Caco-2 (cell line): Measurements from ENCODE around the gene SCAND1. TPM values are rescaled to one million over a fixed set of nuclear protein-coding genes. Genes with fewer than 3 reads are reported as not detected.

ENCODE experiments used
- BruUV-seq: library from RNA; stranded (reverse); fragments of 400-500 nt; replicated peaks from 2 replicates; lab custom pipeline; 2021; lab: Mats Ljungman, UMichigan
- CTCF ChIA-PET: fragments of 300-600 bp; sonication (Branson Sonifier 250); formaldehyde crosslinking; loops from one replicate; lab custom pipeline; 2022; ENCODE audit warnings: antibody characterized with exemption; lab: Charles Lee
- POLR2A ChIA-PET: fragments of 300-600 bp; sonication (Branson Sonifier 250); formaldehyde crosslinking; loops from one replicate; lab custom pipeline; 2022; ENCODE audit warnings: antibody characterized with exemption; lab: Charles Lee
- DNase-seq, 2 experiments: peaks; one replicate each; pipeline versions ENCODE4 v3.0.0 to v3.0.0-alpha.2; 2020 to 2022
- H3K27me3 ChIP-seq: replicated peaks from 2 replicates; pipeline ENCODE4 v1.6.0; 2011; ENCODE audit warnings: low read length; ENCODE audit not compliant: control insufficient read depth, insufficient read depth
- H3K36me3 ChIP-seq: 2 replicates; pipeline ENCODE4 v1.5.1; 2011; ENCODE audit warnings: low read length; ENCODE audit not compliant: control insufficient read depth, insufficient read depth
- H3K4me1 ChIP-seq: fragments of 250-450 bp; sonication (Bioruptor Pico); 2 replicates; pipeline ENCODE4 v1.5.1; 2020; ENCODE audit warnings: mild to moderate bottlenecking
- H3K4me3 ChIP-seq: 2 replicates; pipeline ENCODE4 v1.5.1; 2011; ENCODE audit warnings: low read depth, mild to moderate bottlenecking, control low read depth, low read length
- H3K9me3 ChIP-seq: fragments of 250-450 bp; sonication (Bioruptor Pico); 2 replicates; pipeline ENCODE4 v1.5.1; 2020; ENCODE audit warnings: mild to moderate bottlenecking, moderate library complexity
- H3K27ac Mint-ChIP-seq: one replicate; pipeline ENCODE4 v1.8.0; 2022; ENCODE audit warnings: mixed read lengths; ENCODE audit not compliant: unreplicated experiment
- H3K27me3 Mint-ChIP-seq: one replicate; pipeline ENCODE4 v1.8.0; 2022; ENCODE audit warnings: mixed read lengths; ENCODE audit not compliant: insufficient read depth, unreplicated experiment
- H3K36me3 Mint-ChIP-seq: one replicate; pipeline ENCODE4 v1.8.0; 2022; ENCODE audit warnings: mild to moderate bottlenecking, mixed read lengths; ENCODE audit not compliant: insufficient read depth, unreplicated experiment
- H3K4me1 Mint-ChIP-seq: one replicate; pipeline ENCODE4 v1.8.0; 2022; ENCODE audit warnings: low read depth, mixed read lengths; ENCODE audit not compliant: unreplicated experiment
- H3K4me3 Mint-ChIP-seq: one replicate; pipeline ENCODE4 v1.8.0; 2022; ENCODE audit warnings: mild to moderate bottlenecking, moderate library complexity, mixed read lengths; ENCODE audit not compliant: unreplicated experiment
- H3K9me3 Mint-ChIP-seq: one replicate; pipeline ENCODE4 v1.8.0; 2022; ENCODE audit warnings: mixed read lengths; ENCODE audit not compliant: unreplicated experiment
- intact Hi-C: fragments of 100-400 bp; cut with micrococcal nuclease; formaldehyde crosslinking; loops from one replicate; pipeline ENCODE4 v1.10.0; 2022; ENCODE audit not compliant: unreplicated experiment
- total RNA-seq: library from RNA; stranded (reverse); gene quantifications from 2 replicates; pipeline ENCODE4 v1.2.3, GENCODE V29; 2022
- TF ChIP-seq, protein P1 (sequence below), 2 experiments: fragments of 200-600 bp in 1 of 2; IDR thresholded peaks; 1 replicate in 1 of 2; 2 replicates in 1 of 2; pipeline versions ENCODE4 v1.5.1 to v1.8.0; 2011 to 2022; ENCODE audit warnings: antibody characterized with exemption in 1 of 2, control low read depth in 1 of 2, inconsistent platforms in 1 of 2, low read depth in 1 of 2, low read length in 1 of 2, mild to moderate bottlenecking in 1 of 2, moderate library complexity in 1 of 2; ENCODE audit not compliant: insufficient read depth in 1 of 2, severe bottlenecking in 1 of 2, unreplicated experiment in 1 of 2

The SCAND1 gene
- total RNA-seq, 1 experiment from 2014 or later = 129 TPM

DNA sequence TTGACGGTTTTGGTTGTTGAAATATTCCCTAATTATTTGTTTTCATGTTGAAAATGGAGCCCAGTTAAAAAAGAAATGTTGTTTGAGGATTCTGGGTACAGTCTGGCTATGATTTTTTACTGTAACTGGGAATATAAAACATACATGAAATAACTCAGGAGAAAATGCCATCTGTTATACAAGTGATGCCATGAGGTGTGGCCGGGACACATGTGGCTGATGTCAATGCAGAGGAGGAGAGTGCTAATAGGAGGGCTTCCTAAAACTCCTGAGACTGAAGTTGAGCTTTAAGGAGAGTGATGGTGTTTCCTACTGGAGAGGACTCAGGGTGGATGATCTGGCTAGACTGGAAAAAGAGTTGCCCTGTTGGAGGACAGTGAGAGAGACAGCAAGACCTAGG is 12.7 kb downstream of the SCAND1 start:
- Mint-ChIP-seq H3K36me3 (peaks cover 45% of the 10 kb centered on the region), H3K27me3 (no peaks in the 10 kb centered on the region), H3K4me1 (no peaks in the 10 kb centered on the region), H3K9me3 (no peaks in the 10 kb centered on the region), H3K4me3 (no peak overlapping the region), H3K27ac (no peak overlapping the region)
- H3K9me3 ChIP-seq = no peaks in the 10 kb centered on the region
- no peak overlapping the region for H3K4me3 ChIP-seq
- no peak for DNase-seq
- TF ChIP-seq, protein P1, sequence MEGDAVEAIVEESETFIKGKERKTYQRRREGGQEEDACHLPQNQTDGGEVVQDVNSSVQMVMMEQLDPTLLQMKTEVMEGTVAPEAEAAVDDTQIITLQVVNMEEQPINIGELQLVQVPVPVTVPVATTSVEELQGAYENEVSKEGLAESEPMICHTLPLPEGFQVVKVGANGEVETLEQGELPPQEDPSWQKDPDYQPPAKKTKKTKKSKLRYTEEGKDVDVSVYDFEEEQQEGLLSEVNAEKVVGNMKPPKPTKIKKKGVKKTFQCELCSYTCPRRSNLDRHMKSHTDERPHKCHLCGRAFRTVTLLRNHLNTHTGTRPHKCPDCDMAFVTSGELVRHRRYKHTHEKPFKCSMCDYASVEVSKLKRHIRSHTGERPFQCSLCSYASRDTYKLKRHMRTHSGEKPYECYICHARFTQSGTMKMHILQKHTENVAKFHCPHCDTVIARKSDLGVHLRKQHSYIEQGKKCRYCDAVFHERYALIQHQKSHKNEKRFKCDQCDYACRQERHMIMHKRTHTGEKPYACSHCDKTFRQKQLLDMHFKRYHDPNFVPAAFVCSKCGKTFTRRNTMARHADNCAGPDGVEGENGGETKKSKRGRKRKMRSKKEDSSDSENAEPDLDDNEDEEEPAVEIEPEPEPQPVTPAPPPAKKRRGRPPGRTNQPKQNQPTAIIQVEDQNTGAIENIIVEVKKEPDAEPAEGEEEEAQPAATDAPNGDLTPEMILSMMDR (IDR thresholded peaks at IDR 0.05; ENCODE audit: insufficient read depth in 1 of 2, low read depth in 1 of 2, low read length in 1 of 2, severe bottlenecking in 1 of 2, unreplicated experiment in 1 of 2) = no peak
- CTCF ChIA-PET = interaction anchor here (2.6 kb wide), 1 partner anchor 12 kb away, joined by 7 read pairs; the partner anchor contains the start of gene SCAND1
- peaks cover 10% of the 10 kb centered on the region for H3K36me3 ChIP-seq
- no peaks in the 10 kb centered on the region for H3K27me3 ChIP-seq
- POLR2A ChIA-PET = no interaction called here
- intact Hi-C loops = no loop called here
- BruUV-seq = no TSS peak
- H3K4me1 ChIP-seq = no peaks in the 10 kb centered on the region

DNA sequence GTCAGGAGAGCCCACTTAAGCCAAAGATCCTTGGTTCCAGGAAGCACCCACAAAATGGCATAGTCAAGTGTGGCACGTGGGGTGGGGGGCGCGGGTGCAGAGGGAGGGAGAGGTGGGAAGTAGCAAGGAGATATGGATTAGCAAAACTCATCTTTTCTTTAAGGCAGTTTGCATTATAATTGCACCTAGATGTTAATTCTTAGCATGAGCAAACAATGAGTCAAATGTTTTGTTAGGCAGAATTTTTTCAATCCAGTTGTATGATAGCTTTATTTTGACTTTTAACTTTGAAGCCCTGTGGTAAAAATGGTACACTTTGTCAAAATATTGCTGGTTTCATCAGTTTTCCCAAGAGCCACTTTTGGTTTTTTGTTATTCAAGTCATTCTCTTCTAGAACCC is 15.0 kb downstream of the SCAND1 start:
- H3K9me3 Mint-ChIP-seq = no peaks in the 10 kb centered on the region
- peak in 1 of 2 experiments; percentile 17 for DNase-seq
- peaks cover 42% of the 10 kb centered on the region for H3K36me3 Mint-ChIP-seq
- BruUV-seq = no TSS peak
- Histone ChIP-seq H3K27me3 (no peaks in the 10 kb centered on the region), H3K36me3 (peaks cover 8% of the 10 kb centered on the region), H3K9me3 (no peaks in the 10 kb centered on the region), H3K4me1 (no peaks in the 10 kb centered on the region), H3K4me3 (no peak overlapping the region)
- TF ChIP-seq, protein P1 (IDR thresholded peaks at IDR 0.05; ENCODE audit: insufficient read depth in 1 of 2, low read depth in 1 of 2, low read length in 1 of 2, severe bottlenecking in 1 of 2, unreplicated experiment in 1 of 2) = no peak
- H3K27me3 Mint-ChIP-seq = no peaks in the 10 kb centered on the region
- intact Hi-C loops = no loop called here
- no peaks in the 10 kb centered on the region for H3K4me1 Mint-ChIP-seq
- ChIA-PET CTCF (interaction anchor here (0.5 to 2.6 kb wide), 3 partner anchors 8 to 504 kb away, joined by 3 to 7 read pairs (median 3); partner anchors contain the start of gene SCAND1), POLR2A (no interaction called here)
- no peak overlapping the region for H3K27ac Mint-ChIP-seq
- H3K4me3 Mint-ChIP-seq = no peak overlapping the region

DNA sequence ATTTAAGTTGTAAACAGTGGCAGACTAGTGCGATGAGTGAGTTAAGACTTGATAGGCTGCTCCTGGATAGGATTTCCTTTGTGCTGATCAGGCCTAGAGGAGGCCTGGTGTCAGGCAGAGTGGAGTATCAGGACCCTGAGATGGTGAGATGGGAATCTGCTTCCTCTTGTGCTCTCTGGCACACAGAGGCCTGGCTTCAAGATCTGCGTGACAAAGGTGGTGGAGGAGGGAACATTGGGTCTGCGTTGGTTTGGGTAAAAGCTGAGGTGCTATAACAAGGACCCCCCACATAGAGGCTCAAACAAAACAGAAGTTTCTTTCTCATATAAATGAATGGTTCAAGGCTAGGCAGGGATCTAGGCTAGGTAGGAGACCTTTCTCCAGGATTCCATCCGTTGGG is 20.3 kb downstream of the SCAND1 start:
- H3K4me1 Mint-ChIP-seq = no peaks in the 10 kb centered on the region
- ChIA-PET POLR2A (no interaction called here), CTCF (no interaction called here)
- H3K27ac Mint-ChIP-seq = no peak overlapping the region
- peaks cover 50% of the 10 kb centered on the region for H3K36me3 Mint-ChIP-seq
- no peaks in the 10 kb centered on the region for H3K9me3 Mint-ChIP-seq
- H3K27me3 Mint-ChIP-seq = no peaks in the 10 kb centered on the region
- TF ChIP-seq, protein P1 (IDR thresholded peaks at IDR 0.05; ENCODE audit: insufficient read depth in 1 of 2, low read depth in 1 of 2, low read length in 1 of 2, severe bottlenecking in 1 of 2, unreplicated experiment in 1 of 2) = no peak
- Histone ChIP-seq H3K27me3 (no peaks in the 10 kb centered on the region), H3K4me1 (no peaks in the 10 kb centered on the region), H3K36me3 (peaks cover 2% of the 10 kb centered on the region; the same call in 1 of the 2 replicates), H3K9me3 (no peaks in the 10 kb centered on the region), H3K4me3 (no peak overlapping the region)
- no peak for DNase-seq
- no TSS peak for BruUV-seq
- no peak overlapping the region for H3K4me3 Mint-ChIP-seq
- intact Hi-C loops = no loop called here
